Astrocyte (in vitro differentiated cells and primary cell): Measurements from ENCODE around the gene WDR6. TPM values are rescaled to one million over a fixed set of nuclear protein-coding genes. Genes with fewer than 3 reads are reported as not detected.

Source experiments
- DNase-seq: peaks from one replicate; pipeline ENCODE4 v3.0.0-alpha.2; 2010; ENCODE audit warnings: low read depth
- FAIRE-seq: peaks from 2 replicates; lab custom pipeline; 2011; peaks lifted over from hg19 to GRCh38; lab: Jason Lieb, UNC
- H2AFZ ChIP-seq: 2 replicates; pipeline ENCODE4 v1.6.0; 2012; ENCODE audit warnings: low read depth, low read length, inconsistent platforms
- H3K27ac ChIP-seq: 2 replicates; pipeline ENCODE4 v1.5.1; 2011; ENCODE audit warnings: low read depth, low read length, inconsistent platforms
- H3K27me3 ChIP-seq: 2 replicates; pipeline ENCODE4 v1.6.0; 2011; ENCODE audit warnings: low read length, inconsistent platforms; ENCODE audit not compliant: insufficient read depth
- H3K36me3 ChIP-seq: 2 replicates; pipeline ENCODE4 v1.5.1; 2011; ENCODE audit warnings: low read length, inconsistent platforms; ENCODE audit not compliant: insufficient read depth
- H3K4me1 ChIP-seq: 2 replicates; pipeline ENCODE4 v1.5.1; 2011; ENCODE audit warnings: low read length, inconsistent platforms; ENCODE audit not compliant: insufficient read depth
- H3K4me2 ChIP-seq: 2 replicates; pipeline ENCODE4 v1.6.0; 2012; ENCODE audit warnings: low read length, inconsistent platforms
- H3K4me3 ChIP-seq: 2 replicates; pipeline ENCODE4 v1.5.1; 2011; ENCODE audit warnings: low read depth, mild to moderate bottlenecking, low read length, inconsistent platforms; ENCODE audit not compliant: insufficient read depth
- H3K79me2 ChIP-seq: 2 replicates; pipeline ENCODE4 v1.6.0; 2012; ENCODE audit warnings: mild to moderate bottlenecking, low read length, inconsistent platforms; ENCODE audit not compliant: insufficient read depth
- H3K9ac ChIP-seq: 2 replicates; pipeline ENCODE4 v1.6.0; 2012; ENCODE audit warnings: mild to moderate bottlenecking, low read length, inconsistent platforms
- H3K9me3 ChIP-seq: 2 replicates; pipeline ENCODE4 v1.5.1; 2012; ENCODE audit warnings: low read depth, mild to moderate bottlenecking, low read length, inconsistent platforms; ENCODE audit not compliant: insufficient read depth
- H4K20me1 ChIP-seq: 2 replicates; pipeline ENCODE4 v1.6.0; 2012; ENCODE audit warnings: low read length, inconsistent platforms; ENCODE audit not compliant: insufficient read depth
- H3K27ac Mint-ChIP-seq: one replicate; pipeline ENCODE4 v1.8.0; 2021; ENCODE audit warnings: mild to moderate bottlenecking, mixed read lengths; ENCODE audit not compliant: unreplicated experiment
- H3K27me3 Mint-ChIP-seq: one replicate; pipeline ENCODE4 v1.8.0; 2021; ENCODE audit warnings: low read depth, mixed read lengths; ENCODE audit not compliant: unreplicated experiment
- H3K36me3 Mint-ChIP-seq: one replicate; pipeline ENCODE4 v1.8.0; 2021; ENCODE audit warnings: low read depth, mixed read lengths; ENCODE audit not compliant: unreplicated experiment
- H3K4me1 Mint-ChIP-seq: one replicate; pipeline ENCODE4 v1.8.0; 2021; ENCODE audit warnings: low read depth, mixed read lengths; ENCODE audit not compliant: unreplicated experiment
- H3K4me3 Mint-ChIP-seq: one replicate; pipeline ENCODE4 v1.8.0; 2021; ENCODE audit warnings: mild to moderate bottlenecking, moderate library complexity, mixed read lengths; ENCODE audit not compliant: unreplicated experiment
- H3K9me3 Mint-ChIP-seq: one replicate; pipeline ENCODE4 v1.8.0; 2021; ENCODE audit warnings: mild to moderate bottlenecking, mixed read lengths; ENCODE audit not compliant: unreplicated experiment
- CTCF ChIP-seq: IDR thresholded peaks from 2 replicates; pipeline ENCODE4 v1.5.1; 2011; ENCODE audit warnings: low read depth, mild to moderate bottlenecking, inconsistent platforms, low read length, moderate library complexity; ENCODE audit not compliant: insufficient read depth
- EZH2 ChIP-seq: IDR thresholded peaks from 2 replicates; pipeline ENCODE4 v1.6.1; 2012; ENCODE audit warnings: mild to moderate bottlenecking, low read length, inconsistent platforms; ENCODE audit not compliant: insufficient read depth
- total RNA-seq: library from RNA; stranded (reverse); gene quantifications from 2 replicates; pipeline ENCODE4 v1.2.1, GENCODE V29; 2021

WDR6 gene
- total RNA-seq, 1 donor from 2014 or later, result 130 TPM

- H4K20me1 ChIP-seq, result peaks cover 12% of the 10 kb centered on the region
- peaks cover 30% of the 10 kb centered on the region for H3K79me2 ChIP-seq
- peak within 1 kb of the TSS; percentile 69 for H2AFZ ChIP-seq
- no peaks in the 10 kb centered on the region for H3K9me3 ChIP-seq
- H3K4me1 ChIP-seq, result peaks cover 23% of the 10 kb centered on the region
- peaks cover 8% of the 10 kb centered on the region for H3K36me3 Mint-ChIP-seq
- H3K36me3 ChIP-seq, result peaks cover 6% of the 10 kb centered on the region
- DNase-seq (peak; percentile 91), FAIRE-seq (peak; percentile 39)
- H3K27me3 Mint-ChIP-seq, result no peaks in the 10 kb centered on the region
- TF ChIP-seq CTCF, result no peak
- no peak for TF ChIP-seq EZH2
- no peaks in the 10 kb centered on the region for H3K9me3 Mint-ChIP-seq
- H3K4me1 Mint-ChIP-seq, result peaks cover 20% of the 10 kb centered on the region
- peak within 1 kb of the TSS; percentile 97 for H3K27ac Mint-ChIP-seq
- H3K4me3 ChIP-seq, result peak within 1 kb of the TSS; percentile 69
- no peaks in the 10 kb centered on the region for H3K27me3 ChIP-seq
- H3K4me2 ChIP-seq, result peak within 1 kb of the TSS; percentile 84
- peak within 1 kb of the TSS; percentile 89 for H3K4me3 Mint-ChIP-seq
- H3K9ac ChIP-seq, result peak within 1 kb of the TSS; percentile 78
- peak within 1 kb of the TSS; percentile 88 for H3K27ac ChIP-seq
Measured at GRCh38 chr3:48989796-48990635, 17.2 kb upstream of the WDR6 start, which contains the start of gene P4HTM. Gene P4HTM, plus strand, starts transcription at chr3:48990241. Its CDS starts 16 bp downstream, at chr3:48990257.

GRCh38 chr3:48990636-48991469, 16.3 kb upstream of the WDR6 start:
- Histone ChIP-seq H3K4me2 (peak overlapping the region; percentile 84), H3K4me1 (peaks cover 23% of the 10 kb centered on the region), H3K27me3 (no peaks in the 10 kb centered on the region), H3K9me3 (no peaks in the 10 kb centered on the region), H3K27ac (peak overlapping the region; percentile 88), H3K79me2 (peaks cover 32% of the 10 kb centered on the region), H3K9ac (peak overlapping the region; percentile 78), H4K20me1 (peaks cover 12% of the 10 kb centered on the region), H3K36me3 (peaks cover 5% of the 10 kb centered on the region), H2AFZ (peak overlapping the region; percentile 69), H3K4me3 (peak overlapping the region; percentile 69)
- peaks cover 20% of the 10 kb centered on the region for H3K4me1 Mint-ChIP-seq
- peaks cover 4% of the 10 kb centered on the region for H3K36me3 Mint-ChIP-seq
- FAIRE-seq, result no peak
- H3K27me3 Mint-ChIP-seq, result no peaks in the 10 kb centered on the region
- DNase-seq, result no peak
- H3K4me3 Mint-ChIP-seq, result peak overlapping the region; percentile 89
- H3K27ac Mint-ChIP-seq, result peak overlapping the region; percentile 41
- no peak for TF ChIP-seq EZH2
- no peaks in the 10 kb centered on the region for H3K9me3 Mint-ChIP-seq

- H3K36me3 ChIP-seq, result peaks cover 2% of the 10 kb centered on the region
- Mint-ChIP-seq H3K4me1 (peaks cover 20% of the 10 kb centered on the region), H3K36me3 (peaks cover 4% of the 10 kb centered on the region), H3K27me3 (no peaks in the 10 kb centered on the region), H3K4me3 (peak overlapping the region; percentile 77), H3K27ac (peak overlapping the region; percentile 34), H3K9me3 (no peaks in the 10 kb centered on the region)
- peak overlapping the region; percentile 84 for H3K4me2 ChIP-seq
- no peaks in the 10 kb centered on the region for H3K27me3 ChIP-seq
- H3K4me1 ChIP-seq, result peaks cover 23% of the 10 kb centered on the region
- H3K79me2 ChIP-seq, result peaks cover 32% of the 10 kb centered on the region
- no peak overlapping the region for H3K4me3 ChIP-seq
- no peak overlapping the region for H3K9ac ChIP-seq
- no peaks in the 10 kb centered on the region for H3K9me3 ChIP-seq
- no peak overlapping the region for H3K27ac ChIP-seq
- peaks cover 14% of the 10 kb centered on the region for H4K20me1 ChIP-seq
- no peak overlapping the region for H2AFZ ChIP-seq
- DNase-seq (no peak), FAIRE-seq (no peak)
- TF ChIP-seq EZH2 (no peak), CTCF (no peak)
Measured at GRCh38 chr3:48991851-48992545, 15.2 kb upstream of the WDR6 start.
